CD4-positive, alpha-beta T cell treated with Interleukin-6 at 100 ng/mL for 8 hours (primary cell): ENCODE measurements around the gene MPND.

Experiments used
- DNase-seq: peaks from one replicate; pipeline ENCODE4 v3.0.0-alpha.2; 2020; ENCODE audit warnings: mixed read lengths, low spot score

MPND gene

GRCh38 chr19:4366666-4367335 lies 23.4 kb downstream of the MPND start:
- DNase-seq, result no peak

- no peak for DNase-seq
Observed at GRCh38 chr19:4367336-4367723, 24.0 kb downstream of the MPND start.

DNA sequence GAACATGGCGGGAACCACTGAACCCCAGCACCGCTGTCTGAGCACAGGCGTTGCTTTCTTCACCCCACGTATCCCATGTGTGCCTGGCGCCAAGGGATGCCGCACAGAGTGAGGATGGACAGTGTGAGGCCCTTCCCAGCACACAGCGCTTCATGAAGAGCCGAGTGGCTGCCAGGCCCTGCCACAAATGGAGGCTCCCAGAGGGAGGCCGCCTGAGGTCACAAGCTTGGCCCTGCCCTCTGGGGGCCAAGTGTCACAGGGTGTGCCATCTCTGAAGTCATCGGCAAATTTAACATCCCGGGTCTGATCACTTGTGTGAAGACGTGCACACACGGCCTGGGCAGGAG lies 24.4 kb downstream of the MPND start:
- no peak for DNase-seq

DNA sequence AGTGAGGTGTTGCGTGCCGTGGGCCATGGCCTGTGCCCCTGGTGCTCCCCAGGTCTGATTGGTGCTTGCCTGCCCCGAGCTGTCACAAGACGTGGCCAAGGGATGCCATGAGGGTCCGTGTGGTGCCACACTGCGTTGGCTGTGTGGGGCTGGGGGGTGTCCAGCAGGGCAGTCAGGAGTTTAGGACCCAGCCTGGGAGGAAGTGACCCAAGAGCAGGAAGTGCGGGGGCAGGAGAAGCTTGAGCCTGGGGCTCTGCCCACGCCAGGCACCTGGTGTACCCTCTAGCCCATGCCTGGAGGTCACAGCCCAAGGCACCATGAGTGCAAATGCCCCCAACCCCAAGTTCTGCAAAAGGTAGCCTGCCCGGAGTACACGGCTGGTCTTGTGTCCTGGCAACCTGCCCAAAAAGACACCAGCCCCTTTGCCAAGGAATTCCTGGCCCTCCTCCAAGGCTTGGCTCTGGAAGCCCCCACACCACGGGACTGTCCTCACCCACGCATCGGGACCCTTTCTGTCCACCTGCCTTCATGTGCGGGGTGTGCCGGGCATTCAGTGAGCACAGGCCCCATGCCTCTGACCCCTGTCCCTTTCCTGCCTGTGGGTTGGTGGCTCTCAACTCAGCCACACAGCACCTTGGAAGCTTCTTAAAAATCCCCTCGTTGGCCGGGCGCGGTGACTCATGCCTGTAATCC lies 24.9 kb downstream of the MPND start:
- DNase-seq, result no peak

DNA sequence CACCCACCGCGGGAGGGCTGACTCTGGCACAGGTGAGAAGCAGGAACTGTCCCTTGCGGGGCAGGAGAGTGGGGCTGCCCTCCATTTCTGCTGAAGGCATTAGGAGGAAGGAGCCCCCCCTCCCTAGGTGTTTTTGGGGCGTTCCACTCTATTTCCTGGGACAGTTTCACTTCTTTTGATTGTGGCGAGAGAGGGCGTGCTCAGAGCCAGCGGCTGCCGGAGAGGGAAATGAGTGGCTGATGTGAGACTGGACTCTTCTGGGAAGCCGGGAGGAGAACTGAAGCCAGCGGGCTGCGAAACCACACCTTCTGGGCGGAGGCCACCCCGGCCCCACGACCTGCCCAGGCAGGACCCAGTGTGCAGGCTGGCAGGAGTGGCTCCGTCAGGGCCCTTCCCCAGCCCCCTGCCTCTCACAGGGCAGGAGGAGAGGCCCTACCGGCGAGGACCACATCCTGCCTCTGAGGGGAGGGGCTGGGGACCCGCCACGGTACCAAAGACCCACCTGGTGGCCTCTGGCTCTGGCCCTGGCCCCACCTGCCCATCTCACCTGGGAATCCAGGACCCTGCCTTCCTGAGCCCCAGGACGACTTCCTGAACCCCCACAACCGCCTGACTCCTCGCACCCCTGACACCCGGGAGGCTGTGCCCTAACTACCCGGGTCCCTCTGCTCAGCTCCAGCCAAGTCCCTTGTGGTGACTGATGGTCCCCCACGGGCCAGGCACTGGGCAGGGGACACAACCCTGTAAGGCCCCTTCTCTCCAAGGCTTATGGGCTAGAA lies 25.9 kb downstream of the MPND start:
- DNase-seq, result peak; percentile 77

GRCh38 chr19:4369888-4370260 lies 26.5 kb downstream of the MPND start:
- DNase-seq, result peak; percentile 77

DNA sequence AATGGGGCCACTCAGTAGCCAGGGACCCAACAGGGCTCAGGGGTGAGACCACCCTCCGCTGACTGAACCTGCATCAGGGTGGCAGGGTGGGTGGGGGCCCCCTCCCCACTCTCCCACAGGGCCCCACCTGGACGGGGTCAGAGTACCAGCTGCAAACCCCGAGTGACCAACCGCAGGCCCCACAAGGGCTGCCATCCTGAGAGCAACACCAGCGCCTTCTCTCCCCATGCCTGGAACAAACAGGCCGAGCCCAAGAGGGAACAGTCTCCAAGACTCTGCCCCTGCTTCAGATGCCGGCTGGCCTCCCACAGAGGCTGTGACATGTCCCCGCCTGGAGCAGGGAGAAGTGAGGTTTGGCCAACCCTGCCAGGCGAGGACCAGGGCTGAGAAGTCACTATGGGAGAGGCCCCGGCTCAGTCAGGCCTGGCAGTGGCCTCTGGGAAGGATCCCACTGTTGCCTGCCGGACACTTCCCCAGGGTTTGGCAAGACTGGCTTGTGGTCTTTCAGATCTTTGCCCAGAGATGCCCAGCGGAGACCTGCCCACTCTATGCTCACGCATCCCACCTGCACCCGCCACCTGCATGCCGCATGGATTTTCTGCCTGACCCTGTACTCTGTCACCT lies 27.2 kb downstream of the MPND start:
- no peak for DNase-seq

GRCh38 chr19:4371247-4372164 lies 28.1 kb downstream of the MPND start:
- DNase-seq, result no peak

DNA sequence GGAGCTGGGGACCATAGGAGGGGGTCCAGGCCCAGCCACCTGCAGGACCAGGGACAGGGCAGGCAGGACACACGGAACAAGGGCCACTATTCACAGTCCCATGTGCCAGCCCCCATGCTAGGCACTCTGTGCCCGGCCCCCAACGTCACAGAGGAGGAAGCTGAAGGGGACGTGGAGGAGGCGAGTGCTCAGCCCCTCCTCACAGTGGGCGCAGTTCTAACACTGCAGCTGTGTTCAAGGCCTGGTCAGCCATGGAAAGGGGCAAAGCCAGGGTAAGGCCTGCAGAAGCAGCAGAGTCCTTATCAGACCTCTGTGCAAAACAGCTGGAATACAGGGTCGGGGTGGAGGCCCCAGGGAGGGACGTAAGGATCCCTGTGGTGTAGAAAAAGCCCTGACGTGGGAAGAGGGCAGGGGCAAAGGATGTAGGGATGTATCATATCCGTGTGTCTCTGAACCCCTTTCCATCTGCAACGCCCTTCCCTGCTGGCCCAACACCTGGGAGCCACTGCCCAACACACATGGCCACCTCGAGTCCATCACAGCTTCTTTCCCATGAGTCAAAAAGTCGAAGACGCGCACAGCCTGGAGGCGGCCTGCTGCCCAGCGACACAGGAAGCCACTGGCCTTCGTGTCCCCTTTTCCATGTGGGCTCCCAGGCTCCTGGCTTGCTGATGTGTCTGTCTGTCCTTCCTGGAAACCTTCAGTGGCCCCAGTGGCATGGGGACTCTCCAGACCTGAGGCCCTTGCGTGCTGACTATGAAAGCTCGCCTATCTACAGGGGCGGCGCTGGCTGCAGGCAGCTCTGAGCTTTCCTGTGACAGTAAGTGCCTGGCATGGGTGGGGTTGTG lies 29.0 kb downstream of the MPND start:
- no peak for DNase-seq

- DNase-seq, result no peak
Observed at GRCh38 chr19:4373013-4373367, 29.6 kb downstream of the MPND start.

DNA sequence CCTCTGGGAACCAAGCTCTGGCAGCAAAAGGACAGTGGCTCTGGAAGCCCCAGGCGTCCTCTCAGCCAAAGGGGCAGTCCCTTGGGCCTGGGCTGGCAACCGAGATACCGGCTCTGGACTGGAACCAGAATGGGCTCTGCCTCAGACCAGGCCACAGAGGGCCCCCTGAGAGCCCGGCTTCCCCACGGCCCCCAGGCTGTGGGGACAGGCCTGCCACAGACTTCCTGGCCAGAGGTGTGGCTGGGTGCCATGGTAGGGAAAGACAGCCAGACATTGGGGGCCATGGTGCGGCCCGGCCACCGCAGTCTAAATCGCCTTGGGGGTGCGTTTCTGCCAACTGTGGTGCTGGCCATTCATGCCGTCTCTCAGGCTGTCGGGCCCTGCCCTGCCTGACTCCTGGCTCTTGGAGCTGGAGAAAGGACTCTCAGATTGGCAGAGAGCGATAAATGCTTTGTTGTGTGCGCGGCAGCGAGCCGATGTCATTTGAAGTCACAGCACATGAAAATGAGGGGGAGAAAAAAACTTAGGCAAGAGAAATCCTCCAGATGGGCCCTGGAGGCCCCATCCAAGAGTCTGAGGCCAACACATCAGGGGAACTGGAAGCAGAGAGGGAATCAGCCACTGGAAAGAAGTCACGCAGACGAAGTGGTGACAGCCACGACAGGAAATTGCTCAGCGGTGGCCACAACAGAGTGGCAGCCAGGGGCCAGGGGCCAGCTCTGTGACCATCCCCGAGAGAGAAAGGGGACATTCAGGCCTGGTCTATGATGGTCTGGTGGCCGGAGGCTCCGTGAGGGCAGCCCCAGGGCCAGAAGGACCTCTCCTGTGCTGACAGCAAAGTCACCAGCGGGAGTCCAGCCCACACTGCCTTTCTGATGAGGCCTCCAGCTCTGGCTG lies 30.5 kb downstream of the MPND start:
- no peak for DNase-seq

GRCh38 chr19:4374498-4375163 lies 31.3 kb downstream of the MPND start:
- no peak for DNase-seq

- no peak for DNase-seq
Observed at GRCh38 chr19:4375164-4376027, 32.0 kb downstream of the MPND start.

DNA sequence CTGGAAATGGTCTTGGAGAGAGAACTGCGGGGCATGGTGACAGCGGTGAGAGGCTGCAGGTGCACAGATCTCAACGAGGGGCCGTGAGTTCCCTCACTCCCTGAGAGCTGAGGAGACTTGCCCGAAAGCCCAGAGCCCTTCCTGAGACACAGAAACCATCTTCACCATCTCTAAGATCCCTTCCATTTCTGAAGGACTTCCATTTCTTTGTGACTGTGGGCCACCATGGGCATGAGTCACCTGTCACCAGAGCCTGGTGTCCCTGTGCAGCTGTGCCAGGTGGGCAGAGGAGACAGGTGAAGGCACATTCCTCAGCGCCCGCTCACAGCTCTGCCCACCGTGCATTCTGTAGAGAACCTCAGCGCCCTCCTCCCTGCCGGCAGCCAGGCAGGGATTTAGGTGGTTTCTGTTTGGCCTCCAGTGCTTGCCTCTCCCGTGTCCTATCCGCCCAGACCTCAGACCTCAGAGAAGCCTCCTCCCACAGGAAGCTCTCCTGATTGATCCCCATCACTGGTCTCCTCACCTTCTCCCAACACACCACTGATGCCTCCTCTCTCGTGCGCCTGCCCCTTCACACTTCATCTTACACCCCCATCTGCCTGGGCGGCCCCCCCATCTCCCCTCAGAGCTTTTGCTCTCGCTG lies 32.8 kb downstream of the MPND start:
- no peak for DNase-seq

DNA sequence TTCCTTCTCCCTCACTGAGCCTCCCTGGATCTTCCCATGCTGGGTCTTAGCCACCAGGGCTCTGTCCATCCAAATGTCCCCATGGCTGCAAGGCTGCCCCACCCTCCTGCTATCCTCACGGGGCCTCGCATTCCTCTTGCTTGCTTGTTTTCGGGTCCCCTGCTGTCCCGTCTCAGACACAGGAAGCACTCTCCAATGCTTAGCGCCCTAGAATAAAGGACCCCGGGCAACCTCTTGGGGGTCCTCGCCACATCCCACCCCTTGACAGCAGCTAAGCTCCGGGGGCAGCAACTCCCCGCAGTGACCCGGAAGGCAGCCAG lies 33.3 kb downstream of the MPND start:
- DNase-seq, result no peak

DNA sequence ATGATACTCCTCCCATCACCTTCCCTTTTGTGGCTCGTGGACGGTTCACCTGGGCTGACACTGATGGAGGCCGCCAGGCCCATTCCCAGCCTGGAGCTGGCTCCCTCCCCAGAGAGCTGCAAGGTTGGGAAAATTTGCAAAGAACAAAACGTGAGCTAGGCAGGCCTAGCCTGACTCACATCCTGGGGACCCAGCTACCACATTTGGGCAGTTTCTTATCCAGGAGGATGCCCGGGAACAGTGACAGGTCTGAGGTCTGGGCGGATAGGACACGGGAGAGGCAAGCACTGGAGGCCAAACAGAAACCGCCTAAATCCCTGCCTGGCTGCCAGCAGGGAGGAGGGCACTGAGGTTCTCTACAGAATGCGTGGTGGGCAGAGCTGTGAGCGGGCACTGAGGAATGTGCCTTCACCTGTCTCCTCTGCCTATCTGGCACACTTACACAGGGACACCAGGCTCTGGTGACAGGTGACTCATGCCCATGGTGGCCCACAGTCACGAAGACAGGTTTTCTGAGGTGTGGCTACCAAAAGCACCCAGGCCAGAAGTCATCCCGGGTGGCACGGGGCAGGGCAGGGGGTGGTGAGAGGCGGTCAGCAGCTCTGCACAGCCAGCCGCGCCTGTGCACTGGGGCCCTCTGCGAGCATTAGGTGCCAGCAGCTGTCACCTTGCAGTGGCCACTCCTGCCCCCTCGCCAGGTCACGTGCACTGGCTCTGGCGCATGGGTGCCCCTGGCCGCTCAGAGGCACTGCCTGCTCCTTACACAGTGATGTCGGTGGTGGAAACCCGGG lies 33.8 kb downstream of the MPND start:
- no peak for DNase-seq

DNA sequence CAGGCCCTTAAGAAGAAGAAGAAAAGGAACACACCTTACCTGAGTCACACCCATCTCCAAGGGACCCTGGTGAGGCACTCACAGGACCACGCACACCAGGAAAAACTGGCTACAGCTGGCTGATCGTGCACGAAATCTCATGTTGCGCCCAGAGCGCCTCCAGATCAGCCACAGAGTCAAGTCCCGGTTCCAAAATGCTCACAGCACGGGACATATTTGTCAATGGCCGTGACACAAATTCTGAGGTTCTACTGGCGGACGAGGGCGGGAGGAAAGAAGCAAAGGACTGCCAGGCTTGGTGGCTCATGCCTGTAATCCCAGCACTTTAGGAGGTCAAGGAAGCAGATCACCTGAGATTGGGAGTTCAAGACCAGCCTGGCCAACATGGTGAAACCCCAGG lies 35.5 kb downstream of the MPND start:
- no peak for DNase-seq
